Neuron (in vitro differentiated cells): ENCODE data around the gene DRD1.

ENCODE experiments used
- H2AFZ ChIP-seq: one replicate; pipeline ENCODE4 v1.6.1; 2013; ENCODE audit warnings: low read depth, mild to moderate bottlenecking, inconsistent platforms, low read length, moderate library complexity
- H3K27me3 ChIP-seq: one replicate; pipeline ENCODE4 v1.6.1; 2013; ENCODE audit warnings: low read length; ENCODE audit not compliant: insufficient read depth
- H3K36me3 ChIP-seq: one replicate; pipeline ENCODE4 v1.6.1; 2013; ENCODE audit warnings: low read length; ENCODE audit not compliant: insufficient read depth
- H3K4me1 ChIP-seq: one replicate; pipeline ENCODE4 v1.6.1; 2013; ENCODE audit warnings: low read length; ENCODE audit not compliant: insufficient read depth
- H3K4me3 ChIP-seq: 2 replicates; pipeline ENCODE4 v1.5.1; 2013; ENCODE audit warnings: mild to moderate bottlenecking, low read length, moderate library complexity
- H3K9me3 ChIP-seq: one replicate; pipeline ENCODE4 v1.6.1; 2013; ENCODE audit warnings: low read length

DRD1 gene

GRCh38 chr5:175478008-175478383, 34.0 kb upstream of the DRD1 start:
- H3K4me1 ChIP-seq, result peaks cover 13% of the 10 kb centered on the region
- H3K27me3 ChIP-seq, result peaks cover 19% of the 10 kb centered on the region
- H3K4me3 ChIP-seq, result peak overlapping the region; percentile 98
- H3K36me3 ChIP-seq, result peaks cover 23% of the 10 kb centered on the region
- H2AFZ ChIP-seq, result peak overlapping the region; percentile 98
- peaks cover 5% of the 10 kb centered on the region for H3K9me3 ChIP-seq

GRCh38 chr5:175477440-175477839, 33.5 kb upstream of the DRD1 start:
- Histone ChIP-seq H3K27me3 (peaks cover 19% of the 10 kb centered on the region), H3K4me3 (peak overlapping the region; percentile 98), H3K4me1 (peaks cover 13% of the 10 kb centered on the region), H3K36me3 (peaks cover 20% of the 10 kb centered on the region), H2AFZ (peak overlapping the region; percentile 98), H3K9me3 (peaks cover 5% of the 10 kb centered on the region)

GRCh38 chr5:175475248-175475647, 31.3 kb upstream of the DRD1 start:
- Histone ChIP-seq H3K4me1 (peaks cover 13% of the 10 kb centered on the region), H3K27me3 (peaks cover 19% of the 10 kb centered on the region), H3K9me3 (no peaks in the 10 kb centered on the region), H3K36me3 (peaks cover 3% of the 10 kb centered on the region), H2AFZ (no peak overlapping the region), H3K4me3 (no peak overlapping the region)

GRCh38 chr5:175472378-175472777, 28.4 kb upstream of the DRD1 start:
- Histone ChIP-seq H3K4me1 (no peaks in the 10 kb centered on the region), H3K9me3 (no peaks in the 10 kb centered on the region), H3K27me3 (peaks cover 19% of the 10 kb centered on the region), H3K4me3 (no peak overlapping the region), H2AFZ (no peak overlapping the region), H3K36me3 (no peaks in the 10 kb centered on the region)

- Histone ChIP-seq H3K27me3 (peaks cover 26% of the 10 kb centered on the region), H3K36me3 (no peaks in the 10 kb centered on the region), H2AFZ (no peak overlapping the region), H3K9me3 (no peaks in the 10 kb centered on the region), H3K4me3 (no peak overlapping the region), H3K4me1 (no peaks in the 10 kb centered on the region)
These were observed 27.6 kb upstream of the DRD1 start for GRCh38 chr5:175471628-175472027.

GRCh38 chr5:175471196-175471595, 27.2 kb upstream of the DRD1 start:
- Histone ChIP-seq H3K9me3 (no peaks in the 10 kb centered on the region), H2AFZ (no peak overlapping the region), H3K36me3 (no peaks in the 10 kb centered on the region), H3K27me3 (peaks cover 22% of the 10 kb centered on the region), H3K4me1 (no peaks in the 10 kb centered on the region), H3K4me3 (no peak overlapping the region)

GRCh38 chr5:175470781-175471180, 26.8 kb upstream of the DRD1 start:
- Histone ChIP-seq H2AFZ (no peak overlapping the region), H3K9me3 (no peaks in the 10 kb centered on the region), H3K4me3 (no peak overlapping the region), H3K4me1 (no peaks in the 10 kb centered on the region), H3K36me3 (no peaks in the 10 kb centered on the region), H3K27me3 (peaks cover 18% of the 10 kb centered on the region)

GRCh38 chr5:175469916-175470315, 25.9 kb upstream of the DRD1 start:
- Histone ChIP-seq H3K9me3 (no peaks in the 10 kb centered on the region), H2AFZ (no peak overlapping the region), H3K4me3 (no peak overlapping the region), H3K27me3 (peaks cover 16% of the 10 kb centered on the region), H3K4me1 (no peaks in the 10 kb centered on the region), H3K36me3 (no peaks in the 10 kb centered on the region)

- H2AFZ ChIP-seq, result no peak overlapping the region
- no peak overlapping the region for H3K4me3 ChIP-seq
- H3K4me1 ChIP-seq, result no peaks in the 10 kb centered on the region
- H3K36me3 ChIP-seq, result no peaks in the 10 kb centered on the region
- no peaks in the 10 kb centered on the region for H3K9me3 ChIP-seq
- peaks cover 12% of the 10 kb centered on the region for H3K27me3 ChIP-seq
These were observed 24.9 kb upstream of the DRD1 start for GRCh38 chr5:175468892-175469291.

GRCh38 chr5:175467983-175468690, 24.2 kb upstream of the DRD1 start:
- no peaks in the 10 kb centered on the region for H3K4me1 ChIP-seq
- H3K27me3 ChIP-seq, result peaks cover 15% of the 10 kb centered on the region
- H3K9me3 ChIP-seq, result no peaks in the 10 kb centered on the region
- H2AFZ ChIP-seq, result no peak overlapping the region
- H3K4me3 ChIP-seq, result no peak overlapping the region
- H3K36me3 ChIP-seq, result no peaks in the 10 kb centered on the region

- H3K36me3 ChIP-seq, result no peaks in the 10 kb centered on the region
- no peaks in the 10 kb centered on the region for H3K9me3 ChIP-seq
- no peak overlapping the region for H2AFZ ChIP-seq
- H3K4me1 ChIP-seq, result no peaks in the 10 kb centered on the region
- H3K27me3 ChIP-seq, result peaks cover 15% of the 10 kb centered on the region
- no peak overlapping the region for H3K4me3 ChIP-seq
These were observed 22.8 kb upstream of the DRD1 start for GRCh38 chr5:175466700-175467318.

- H2AFZ ChIP-seq, result no peak overlapping the region
- no peaks in the 10 kb centered on the region for H3K4me1 ChIP-seq
- no peak overlapping the region for H3K4me3 ChIP-seq
- H3K9me3 ChIP-seq, result no peaks in the 10 kb centered on the region
- no peaks in the 10 kb centered on the region for H3K36me3 ChIP-seq
- H3K27me3 ChIP-seq, result peaks cover 15% of the 10 kb centered on the region
These were observed 21.3 kb upstream of the DRD1 start for GRCh38 chr5:175465282-175465681.

- Histone ChIP-seq H3K9me3 (no peaks in the 10 kb centered on the region), H3K27me3 (peaks cover 15% of the 10 kb centered on the region), H3K4me3 (no peak overlapping the region), H3K36me3 (no peaks in the 10 kb centered on the region), H2AFZ (peak overlapping the region; percentile 12), H3K4me1 (no peaks in the 10 kb centered on the region)
These were observed 20.9 kb upstream of the DRD1 start for GRCh38 chr5:175464942-175465233.
